Transverse colon (tissue), 4 donors: Measurements from ENCODE around the gene VPS13C. TPM values are rescaled to one million over a fixed set of nuclear protein-coding genes. Genes with fewer than 3 reads are reported as not detected.

Experiments
- DNase-seq: peaks from one replicate; pipeline ENCODE4 v3.0.0-alpha.2; 2019
- H3K27ac ChIP-seq, 4 donors: fragments of 200-600 bp; sonication (generic); 2 replicates each; pipeline ENCODE4 v1.5.1; 2016 to 2018; ENCODE audit warnings: inconsistent platforms in 4 of 4
- H3K27me3 ChIP-seq: fragments of 200-600 bp; sonication (generic); 2 replicates; pipeline ENCODE4 v1.5.1; 2017; ENCODE audit warnings: inconsistent platforms
- H3K36me3 ChIP-seq, 4 donors: fragments of 200-600 bp; sonication (generic); 2 replicates each; pipeline ENCODE4 v1.5.1; 2017 to 2019; ENCODE audit warnings: inconsistent platforms in 4 of 4
- H3K4me1 ChIP-seq, 4 donors: fragments of 200-600 bp; sonication (generic); 2 replicates each; pipeline ENCODE4 v1.5.1; 2017 to 2020; ENCODE audit warnings: inconsistent platforms in 4 of 4
- H3K4me3 ChIP-seq, 4 donors: fragments of 200-600 bp; sonication (generic); 1 replicate in 1 of 4; 2 replicates in 3 of 4; pipeline versions ENCODE4 v1.5.1 to v1.6.1; 2017 to 2019; ENCODE audit warnings: inconsistent platforms in 4 of 4
- H3K9me3 ChIP-seq, 2 donors: fragments of 200-600 bp; sonication (generic); 2 replicates each; pipeline ENCODE4 v1.5.1; 2017 to 2019; ENCODE audit warnings: inconsistent platforms in 2 of 2
- EP300 ChIP-seq: sonication (generic); formaldehyde crosslinking; IDR thresholded peaks from one replicate; pipeline ENCODE4 v1.6.1; 2017; ENCODE audit warnings: antibody characterized with exemption, low read depth
- POLR2A ChIP-seq: fragments of 450-650 bp; IDR thresholded peaks from one replicate; pipeline ENCODE4 v1.6.1; 2016; ENCODE audit warnings: antibody characterized with exemption, mild to moderate bottlenecking, moderate library complexity
- POLR2AphosphoS5 ChIP-seq, 3 donors: sonication (generic); formaldehyde crosslinking; IDR thresholded peaks; one replicate each; pipeline ENCODE4 v1.6.1; 2016; ENCODE audit warnings: antibody characterized with exemption in 3 of 3
- WGBS, 2 donors: methylation state at CpG; one replicate each; pipeline ENCODE4 v1.1.5; 2018; ENCODE audit warnings: low coverage in 1 of 2; 5-methylcytosine and 5-hydroxymethylcytosine counted together
- in situ Hi-C, 4 donors: fragments of 200-750 bp; cut with MboI; loops; one replicate each; pipeline versions ENCODE4 v1.15.0 to v1.15.1; 2017; ENCODE audit warnings: low sequenced_read_pairs in 3 of 4, low pct_ligation_motif_present in 1 of 4, low pct_unique_long_range_greater_than_20kb in 1 of 4
- intact Hi-C: fragments of 100-400 bp; cut with DNase I; formaldehyde crosslinking; loops from one replicate; pipeline ENCODE4 v1.15.1; 2023; ENCODE audit warnings: low total_unique reads
- total RNA-seq, 4 donors: library from RNA; depleted of rRNA; stranded (reverse); fragments of >200 nt; gene quantifications; one replicate each; pipeline ENCODE4 v1.1.0, GENCODE V29; 2016
- TF ChIP-seq, protein P1 (sequence below), 5 experiments: fragments of 200-600 bp in 3 of 5; fragments of 450-650 bp in 2 of 5; sonication (generic) in 3 of 5; IDR thresholded peaks; 1 replicate in 2 of 5; 2 replicates in 3 of 5; pipeline ENCODE4 v1.5.1; 2016 to 2017; ENCODE audit warnings: antibody characterized with exemption in 5 of 5, inconsistent platforms in 3 of 5, mild to moderate bottlenecking in 2 of 5, moderate library complexity in 1 of 5

The VPS13C gene
- total RNA-seq, 4 donors from 2014 or later = 48.3 to 105 (median 73.2) TPM

DNA sequence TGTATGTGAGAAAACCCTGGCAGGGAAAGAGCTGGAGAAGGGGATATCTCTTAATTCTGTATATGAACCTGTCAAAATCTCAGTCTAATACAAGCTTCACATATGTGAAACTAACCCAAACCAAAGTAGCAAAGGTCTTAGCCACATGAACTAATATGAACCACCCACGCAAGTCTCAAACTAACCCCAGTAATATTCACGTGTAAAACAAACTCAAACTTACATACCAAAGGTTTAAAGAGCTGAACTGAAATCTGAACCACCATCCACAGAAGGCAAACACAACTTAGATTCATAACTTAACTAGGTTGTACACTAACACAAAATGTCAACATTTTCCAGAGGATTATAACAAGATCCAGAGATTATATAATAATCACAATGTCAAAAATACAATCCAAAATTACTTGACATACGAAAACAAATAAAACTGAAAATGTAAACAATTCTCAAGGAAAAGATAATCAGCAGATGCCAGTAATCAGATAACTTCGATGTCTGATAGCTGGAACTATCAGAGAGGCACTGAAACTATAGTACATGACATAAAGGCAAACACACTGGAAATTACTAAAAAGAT is 64.1 kb downstream of the VPS13C start:
- H3K4me1 ChIP-seq = no peaks in the 10 kb centered on the region
- in situ Hi-C loops = no loop called here
- WGBS, 2 donors = 89 to 95% methylated on average over 4 of the region's 4 CpGs
- no peak for DNase-seq
- intact Hi-C loops = no loop called here
- no peak overlapping the region for H3K27ac ChIP-seq
- TF ChIP-seq, protein P1, sequence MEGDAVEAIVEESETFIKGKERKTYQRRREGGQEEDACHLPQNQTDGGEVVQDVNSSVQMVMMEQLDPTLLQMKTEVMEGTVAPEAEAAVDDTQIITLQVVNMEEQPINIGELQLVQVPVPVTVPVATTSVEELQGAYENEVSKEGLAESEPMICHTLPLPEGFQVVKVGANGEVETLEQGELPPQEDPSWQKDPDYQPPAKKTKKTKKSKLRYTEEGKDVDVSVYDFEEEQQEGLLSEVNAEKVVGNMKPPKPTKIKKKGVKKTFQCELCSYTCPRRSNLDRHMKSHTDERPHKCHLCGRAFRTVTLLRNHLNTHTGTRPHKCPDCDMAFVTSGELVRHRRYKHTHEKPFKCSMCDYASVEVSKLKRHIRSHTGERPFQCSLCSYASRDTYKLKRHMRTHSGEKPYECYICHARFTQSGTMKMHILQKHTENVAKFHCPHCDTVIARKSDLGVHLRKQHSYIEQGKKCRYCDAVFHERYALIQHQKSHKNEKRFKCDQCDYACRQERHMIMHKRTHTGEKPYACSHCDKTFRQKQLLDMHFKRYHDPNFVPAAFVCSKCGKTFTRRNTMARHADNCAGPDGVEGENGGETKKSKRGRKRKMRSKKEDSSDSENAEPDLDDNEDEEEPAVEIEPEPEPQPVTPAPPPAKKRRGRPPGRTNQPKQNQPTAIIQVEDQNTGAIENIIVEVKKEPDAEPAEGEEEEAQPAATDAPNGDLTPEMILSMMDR (IDR thresholded peaks at IDR 0.05) = no peak
- TF ChIP-seq EP300 (no peak), POLR2A (no peak), POLR2AphosphoS5 (IDR thresholded peaks at IDR 0.05) (no peak)
- H3K4me3 ChIP-seq = no peak overlapping the region
- H3K36me3 ChIP-seq = peaks cover 0 to 24% (median 4%) of the 10 kb centered on the region in 4 donors
- no peaks in the 10 kb centered on the region for H3K27me3 ChIP-seq
- no peaks in the 10 kb centered on the region for H3K9me3 ChIP-seq

DNA sequence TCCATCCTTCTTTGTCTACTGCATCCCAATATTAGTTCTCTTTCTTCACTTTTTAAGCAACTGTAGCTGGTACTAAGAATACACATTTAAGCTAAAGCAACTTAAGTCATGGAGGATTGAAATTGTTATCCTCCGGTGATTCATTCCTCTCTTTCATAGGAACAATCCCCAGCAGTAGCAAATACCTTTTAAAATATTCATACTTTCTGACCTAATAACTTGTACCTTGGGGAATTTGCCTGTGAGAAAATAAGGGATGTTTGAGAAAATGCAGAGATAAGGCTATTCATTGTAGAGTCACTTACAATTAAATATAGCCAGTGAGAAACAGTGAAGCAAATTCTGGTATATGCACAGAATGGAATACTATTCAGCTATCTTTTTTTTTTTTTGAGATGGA is 66.0 kb downstream of the VPS13C start:
- H3K36me3 ChIP-seq = peaks cover 0 to 23% (median 9%) of the 10 kb centered on the region in 4 donors
- 94 to 97% methylated on average over 1 of the region's 1 CpG for WGBS, 2 donors
- H3K4me1 ChIP-seq = no peaks in the 10 kb centered on the region
- TF ChIP-seq EP300 = no peak
- no peaks in the 10 kb centered on the region for H3K27me3 ChIP-seq
- in situ Hi-C loops (no loop called here), intact Hi-C loops (no loop called here)
- H3K9me3 ChIP-seq = no peaks in the 10 kb centered on the region
- DNase-seq = no peak
- H3K27ac ChIP-seq = no peak overlapping the region
- H3K4me3 ChIP-seq = no peak overlapping the region

DNA sequence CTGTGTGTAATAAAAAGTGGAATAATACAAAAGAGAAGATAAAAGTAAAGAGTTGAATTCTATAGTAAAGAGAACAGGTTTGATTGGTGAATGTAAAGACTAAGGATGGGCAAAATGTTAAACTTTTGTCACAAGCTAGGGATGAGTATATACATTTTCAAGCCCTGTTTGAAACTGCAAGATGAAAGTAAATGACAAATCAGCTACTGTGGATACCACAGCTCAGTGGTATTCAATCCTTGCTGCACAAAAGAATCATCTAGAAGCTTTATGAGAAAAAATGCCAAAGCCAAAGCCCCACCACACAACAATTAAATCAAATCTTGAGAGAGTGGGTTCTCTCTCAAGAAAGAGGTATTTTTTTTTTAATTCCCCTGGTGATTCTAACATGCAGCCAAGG is 67.7 kb downstream of the VPS13C start:
- Histone ChIP-seq H3K27me3 (no peaks in the 10 kb centered on the region), H3K9me3 (no peaks in the 10 kb centered on the region), H3K27ac (no peak overlapping the region), H3K4me3 (no peak overlapping the region), H3K4me1 (no peaks in the 10 kb centered on the region), H3K36me3 (peaks cover 0 to 28% (median 11%) of the 10 kb centered on the region in 4 donors)
- intact Hi-C loops (no loop called here), in situ Hi-C loops (no loop called here)
- TF ChIP-seq, protein P1 (IDR thresholded peaks at IDR 0.05) = no peak
- TF ChIP-seq POLR2AphosphoS5 (IDR thresholded peaks at IDR 0.05) (no peak), POLR2A (no peak), EP300 (no peak)
- no peak for DNase-seq

DNA sequence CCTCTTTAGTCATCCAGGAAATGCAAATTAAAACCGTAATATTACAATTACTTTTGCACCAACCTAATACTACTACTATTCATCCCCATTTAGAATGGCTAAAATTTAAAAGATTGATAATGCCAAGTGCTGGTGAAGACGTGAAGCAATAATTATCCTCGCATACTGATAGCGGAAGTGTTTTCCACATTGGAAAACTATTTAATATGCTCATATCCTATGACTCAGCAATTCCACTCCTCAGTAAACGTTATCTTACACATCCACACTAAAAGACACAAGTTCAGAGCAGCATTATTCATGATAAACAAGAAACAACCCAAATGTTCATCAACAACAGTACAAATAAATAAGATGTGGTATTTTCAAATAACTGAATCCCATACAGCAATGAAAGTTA is 70.6 kb downstream of the VPS13C start:
- Histone ChIP-seq H3K27me3 (no peaks in the 10 kb centered on the region), H3K4me3 (no peak overlapping the region), H3K4me1 (no peaks in the 10 kb centered on the region), H3K9me3 (no peaks in the 10 kb centered on the region), H3K27ac (no peak overlapping the region), H3K36me3 (peaks cover 0 to 34% (median 11%) of the 10 kb centered on the region in 4 donors)
- intact Hi-C loops (no loop called here), in situ Hi-C loops (no loop called here)
- WGBS, 2 donors = 76 to 87% methylated on average over 5 of the region's 5 CpGs
- DNase-seq = no peak
- TF ChIP-seq, protein P1 (IDR thresholded peaks at IDR 0.05) = no peak
- TF ChIP-seq POLR2AphosphoS5 (IDR thresholded peaks at IDR 0.05) = no peak
- TF ChIP-seq EP300 = no peak
- TF ChIP-seq POLR2A = no peak

DNA sequence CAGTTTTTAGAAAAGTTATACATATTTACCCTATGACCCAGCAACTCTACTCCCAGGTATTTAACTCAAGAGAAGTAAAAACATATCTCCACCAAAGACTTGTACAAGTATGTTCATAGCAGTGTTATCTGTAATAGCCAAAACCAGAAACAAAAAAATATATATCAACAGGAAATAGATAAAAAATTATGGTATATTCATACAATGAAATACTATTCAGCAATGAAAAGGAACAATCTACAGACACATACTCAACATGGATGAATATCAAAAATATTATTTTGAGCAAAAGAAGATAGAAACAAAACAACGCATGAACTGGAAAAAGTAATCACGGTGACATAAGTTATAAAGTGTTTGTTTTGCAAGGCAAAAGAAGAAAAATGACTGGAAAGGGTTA is 72.4 kb downstream of the VPS13C start:
- in situ Hi-C loops (no loop called here), intact Hi-C loops (no loop called here)
- H3K27ac ChIP-seq = no peak overlapping the region
- peaks cover 0 to 40% (median 11%) of the 10 kb centered on the region in 4 donors for H3K36me3 ChIP-seq
- 94 to 99% methylated on average over 2 of the region's 2 CpGs for WGBS, 2 donors
- no peak overlapping the region for H3K4me3 ChIP-seq
- DNase-seq = no peak
- no peaks in the 10 kb centered on the region for H3K4me1 ChIP-seq
- TF ChIP-seq POLR2AphosphoS5 (IDR thresholded peaks at IDR 0.05) (no peak), EP300 (no peak), POLR2A (no peak)
- TF ChIP-seq, protein P1 (IDR thresholded peaks at IDR 0.05) = no peak
- H3K9me3 ChIP-seq = no peaks in the 10 kb centered on the region
- H3K27me3 ChIP-seq = no peaks in the 10 kb centered on the region
